ENCODE data around the gene ABCA5.

The ABCA5 gene

GRCh38 chr17:69358688-69359596 lies 32.0 kb upstream of the ABCA5 start:
- H3K4me3 ChIP-seq (ENCODE audit: control insufficient read depth, low read depth, low read length), result no peak overlapping the region
- no peak for DNase-seq (ENCODE audit: low read depth)
- no peak for TF ChIP-seq CTCF (conservative IDR thresholded peaks at IDR 0.05; ENCODE audit: control insufficient read depth, insufficient read depth, low read depth, low read length)

- peak; percentile 3 for DNase-seq (ENCODE audit: low read depth)
- no peak for TF ChIP-seq CTCF (conservative IDR thresholded peaks at IDR 0.05; ENCODE audit: control insufficient read depth, insufficient read depth, low read depth, low read length)
- H3K4me3 ChIP-seq (ENCODE audit: control insufficient read depth, low read depth, low read length), result no peak overlapping the region
Measured at GRCh38 chr17:69357701-69358100, 30.8 kb upstream of the ABCA5 start.

GRCh38 chr17:69356625-69357024 lies 29.7 kb upstream of the ABCA5 start:
- DNase-seq (ENCODE audit: low read depth), result no peak
- no peak overlapping the region for H3K4me3 ChIP-seq (ENCODE audit: control insufficient read depth, low read depth, low read length)
- no peak for TF ChIP-seq CTCF (conservative IDR thresholded peaks at IDR 0.05; ENCODE audit: control insufficient read depth, insufficient read depth, low read depth, low read length)

GRCh38 chr17:69350911-69351310 lies 24.0 kb upstream of the ABCA5 start:
- H3K4me3 ChIP-seq (ENCODE audit: control insufficient read depth, low read depth, low read length), result no peak overlapping the region
- no peak for DNase-seq (ENCODE audit: low read depth)
- no peak for TF ChIP-seq CTCF (conservative IDR thresholded peaks at IDR 0.05; ENCODE audit: control insufficient read depth, insufficient read depth, low read depth, low read length)

GRCh38 chr17:69348429-69348828 lies 21.5 kb upstream of the ABCA5 start:
- no peak for TF ChIP-seq CTCF (conservative IDR thresholded peaks at IDR 0.05; ENCODE audit: control insufficient read depth, insufficient read depth, low read depth, low read length)
- no peak for DNase-seq (ENCODE audit: low read depth)
- no peak overlapping the region for H3K4me3 ChIP-seq (ENCODE audit: control insufficient read depth, low read depth, low read length)

- H3K4me3 ChIP-seq (ENCODE audit: control insufficient read depth, low read depth, low read length), result no peak overlapping the region
- TF ChIP-seq CTCF (conservative IDR thresholded peaks at IDR 0.05; ENCODE audit: control insufficient read depth, insufficient read depth, low read depth, low read length), result no peak
- DNase-seq (ENCODE audit: low read depth), result no peak
Measured at GRCh38 chr17:69346766-69347165, 19.8 kb upstream of the ABCA5 start.
